ENCODE measurements around the gene BRD9.
"Not testable (repeated sequence)": the region's sequence is repeated elsewhere in the genome, so short reads cannot be mapped to it uniquely, and the experiment has no call there.

BRD9 gene

GRCh38 chr5:856531-857425 lies 35.8 kb downstream of the BRD9 start:
- DNase-seq = no peak

GRCh38 chr5:855771-856530 lies 36.6 kb downstream of the BRD9 start:
- DNase-seq = no peak

- no peak for DNase-seq
Measured at GRCh38 chr5:854966-855743, 37.4 kb downstream of the BRD9 start.

- no peak for DNase-seq
Measured at GRCh38 chr5:854217-854616, 38.4 kb downstream of the BRD9 start.

GRCh38 chr5:853416-854090 lies 39.0 kb downstream of the BRD9 start:
- not testable (repeated sequence) for DNase-seq

GRCh38 chr5:852431-853401 lies 39.9 kb downstream of the BRD9 start:
- DNase-seq = no peak

- DNase-seq = no peak
Measured at GRCh38 chr5:852018-852417, 40.6 kb downstream of the BRD9 start.

GRCh38 chr5:851553-851952 lies 41.0 kb downstream of the BRD9 start:
- no peak for DNase-seq

GRCh38 chr5:851076-851475 lies 41.5 kb downstream of the BRD9 start:
- no peak for DNase-seq

GRCh38 chr5:850511-851006 lies 42.0 kb downstream of the BRD9 start, which contains the start of gene ZDHHC11:
ZDHHC11 (minus strand) TSS chr5:850986; CDS start chr5:850602, 384 bp downstream.
- DNase-seq = no peak

- DNase-seq = no peak
Measured at GRCh38 chr5:849651-850301, 42.8 kb downstream of the BRD9 start.

GRCh38 chr5:848671-849111 lies 43.9 kb downstream of the BRD9 start:
- no peak for DNase-seq

- DNase-seq = not testable (repeated sequence)
Measured at GRCh38 chr5:847736-848135, 44.9 kb downstream of the BRD9 start.

- DNase-seq = not testable (repeated sequence)
Measured at GRCh38 chr5:847212-847611, 45.4 kb downstream of the BRD9 start.

GRCh38 chr5:846602-847091 lies 46.0 kb downstream of the BRD9 start:
- DNase-seq = peak; percentile 57

GRCh38 chr5:845676-846601 lies 46.7 kb downstream of the BRD9 start:
- DNase-seq = not testable (repeated sequence)

GRCh38 chr5:845031-845675 lies 47.4 kb downstream of the BRD9 start:
- not testable (repeated sequence) for DNase-seq

GRCh38 chr5:844426-844825 lies 48.2 kb downstream of the BRD9 start:
- DNase-seq = not testable (repeated sequence)
